ENCODE results near the gene GARIN5A. TPM values are rescaled to one million over a fixed set of nuclear protein-coding genes. Genes with fewer than 3 reads are reported as not detected.

Gene GARIN5A
- total RNA-seq, 1 experiment from 2014 or later = 8.2 TPM

DNA sequence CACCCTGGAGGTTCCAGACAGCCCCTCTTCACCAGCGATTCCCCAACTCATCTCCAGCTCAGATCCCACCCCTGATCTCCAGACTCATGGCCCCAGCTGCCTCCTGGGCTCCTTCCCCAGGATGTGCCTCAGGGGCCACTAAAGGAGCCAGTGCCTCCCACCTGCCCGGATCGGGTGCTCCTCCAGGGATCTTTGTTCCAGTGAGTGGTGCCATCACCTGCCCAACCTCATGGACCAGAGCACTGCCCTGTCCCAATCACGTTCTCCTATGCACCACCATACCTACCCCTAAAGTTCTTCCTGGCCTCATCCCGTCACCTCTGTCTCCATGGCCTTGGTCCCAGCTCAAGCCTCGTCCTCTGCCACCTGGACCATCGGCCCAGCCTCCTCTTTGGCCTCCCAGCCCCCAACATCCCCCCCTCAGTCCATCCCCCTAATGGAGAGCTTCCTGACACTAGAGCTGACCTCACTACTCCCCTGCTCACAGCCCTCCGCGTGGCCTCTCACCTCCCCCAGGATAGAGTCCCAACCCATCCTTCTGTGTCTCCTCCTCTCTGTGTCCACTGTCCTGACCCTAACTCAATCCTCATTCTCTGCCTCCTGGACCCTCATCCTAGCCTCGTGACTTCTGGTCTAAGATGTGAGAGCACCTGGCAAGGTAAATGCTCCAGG lies 8.8 kb upstream of the GARIN5A start:
- no peak for ATAC-seq
- TF ChIP-seq KAT7 (CRISPR knock-in tag; IDR thresholded peaks at IDR 0.05; ENCODE audit: borderline replicate concordance) (no peak), PRRX2 (CRISPR knock-in tag; IDR thresholded peaks at IDR 0.05) (no peak), ZNF671 (CRISPR knock-in tag; IDR thresholded peaks at IDR 0.05) (no peak), ESRRA (CRISPR knock-in tag; IDR thresholded peaks at IDR 0.05; ENCODE audit: borderline replicate concordance) (no peak), FOXP1 (CRISPR knock-in tag; IDR thresholded peaks at IDR 0.05; ENCODE audit: borderline replicate concordance) (no peak), ZNF416 (CRISPR knock-in tag; IDR thresholded peaks at IDR 0.05) (no peak), ELF4 (CRISPR knock-in tag; IDR thresholded peaks at IDR 0.05; ENCODE audit: low read depth) (no peak), SP1 (CRISPR knock-in tag; conservative IDR thresholded peaks at IDR 0.05) (no peak), ZNF232 (CRISPR knock-in tag; IDR thresholded peaks at IDR 0.05) (no peak), TEAD1 (CRISPR knock-in tag; IDR thresholded peaks at IDR 0.05) (no peak)
- TF ChIP-seq, protein P1, sequence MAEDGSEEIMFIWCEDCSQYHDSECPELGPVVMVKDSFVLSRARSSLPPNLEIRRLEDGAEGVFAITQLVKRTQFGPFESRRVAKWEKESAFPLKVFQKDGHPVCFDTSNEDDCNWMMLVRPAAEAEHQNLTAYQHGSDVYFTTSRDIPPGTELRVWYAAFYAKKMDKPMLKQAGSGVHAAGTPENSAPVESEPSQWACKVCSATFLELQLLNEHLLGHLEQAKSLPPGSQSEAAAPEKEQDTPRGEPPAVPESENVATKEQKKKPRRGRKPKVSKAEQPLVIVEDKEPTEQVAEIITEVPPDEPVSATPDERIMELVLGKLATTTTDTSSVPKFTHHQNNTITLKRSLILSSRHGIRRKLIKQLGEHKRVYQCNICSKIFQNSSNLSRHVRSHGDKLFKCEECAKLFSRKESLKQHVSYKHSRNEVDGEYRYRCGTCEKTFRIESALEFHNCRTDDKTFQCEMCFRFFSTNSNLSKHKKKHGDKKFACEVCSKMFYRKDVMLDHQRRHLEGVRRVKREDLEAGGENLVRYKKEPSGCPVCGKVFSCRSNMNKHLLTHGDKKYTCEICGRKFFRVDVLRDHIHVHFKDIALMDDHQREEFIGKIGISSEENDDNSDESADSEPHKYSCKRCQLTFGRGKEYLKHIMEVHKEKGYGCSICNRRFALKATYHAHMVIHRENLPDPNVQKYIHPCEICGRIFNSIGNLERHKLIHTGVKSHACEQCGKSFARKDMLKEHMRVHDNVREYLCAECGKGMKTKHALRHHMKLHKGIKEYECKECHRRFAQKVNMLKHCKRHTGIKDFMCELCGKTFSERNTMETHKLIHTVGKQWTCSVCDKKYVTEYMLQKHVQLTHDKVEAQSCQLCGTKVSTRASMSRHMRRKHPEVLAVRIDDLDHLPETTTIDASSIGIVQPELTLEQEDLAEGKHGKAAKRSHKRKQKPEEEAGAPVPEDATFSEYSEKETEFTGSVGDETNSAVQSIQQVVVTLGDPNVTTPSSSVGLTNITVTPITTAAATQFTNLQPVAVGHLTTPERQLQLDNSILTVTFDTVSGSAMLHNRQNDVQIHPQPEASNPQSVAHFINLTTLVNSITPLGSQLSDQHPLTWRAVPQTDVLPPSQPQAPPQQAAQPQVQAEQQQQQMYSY (CRISPR knock-in tag; IDR thresholded peaks at IDR 0.05) = no peak
- H3K27me3 Mint-ChIP-seq (ENCODE audit: low read depth) = peaks cover 56% of the 10 kb centered on the region
- POLR2A ChIA-PET = no interaction called here
- peaks cover 24% of the 10 kb centered on the region for H3K9me3 Mint-ChIP-seq
- CTCF ChIA-PET = interaction anchor here (1.1 to 1.6 kb wide), 2 partner anchors 15 to 25 kb away, joined by 3 to 4 read pairs; no protein-coding TSS in a partner anchor
- H3K27ac Mint-ChIP-seq = no peak overlapping the region
- H3K4me1 Mint-ChIP-seq = peaks cover 21% of the 10 kb centered on the region
- no peak overlapping the region for H3K4me3 Mint-ChIP-seq
- peaks cover 37% of the 10 kb centered on the region for H3K36me3 Mint-ChIP-seq
- no peak for DNase-seq (ENCODE audit: low spot score)

DNA sequence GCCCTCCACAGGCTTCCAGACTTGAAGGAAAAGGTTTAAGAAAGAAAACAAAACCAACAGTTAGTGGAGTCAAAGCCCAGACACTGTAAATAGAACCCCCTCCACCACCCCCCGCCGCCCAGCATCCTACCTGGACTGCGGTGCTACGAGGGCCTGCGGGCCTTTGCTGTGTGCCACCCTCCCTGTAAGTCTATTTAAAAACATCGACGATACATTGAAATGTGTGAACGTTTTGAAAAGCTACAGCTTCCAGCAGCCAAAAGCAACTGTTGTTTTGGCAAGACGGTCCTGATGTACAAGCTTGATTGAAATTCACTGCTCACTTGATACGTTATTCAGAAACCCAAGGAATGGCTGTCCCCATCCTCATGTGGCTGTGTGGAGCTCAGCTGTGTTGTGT lies 6.3 kb upstream of the GARIN5A start:
- ATAC-seq = no peak
- DNase-seq (ENCODE audit: low spot score) = no peak
- TF ChIP-seq NFYB (CRISPR knock-in tag; conservative IDR thresholded peaks at IDR 0.05; ENCODE audit: low read depth) = no peak
- Mint-ChIP-seq H3K27ac (no peak overlapping the region), H3K36me3 (peaks cover 48% of the 10 kb centered on the region), H3K4me1 (peaks cover 7% of the 10 kb centered on the region), H3K4me3 (no peak overlapping the region), H3K9me3 (peaks cover 23% of the 10 kb centered on the region), H3K27me3 (ENCODE audit: low read depth) (peaks cover 31% of the 10 kb centered on the region)
- CTCF ChIA-PET = interaction anchor here (0.9 kb wide), 1 partner anchor 55 kb away, joined by 4 read pairs; no protein-coding TSS in a partner anchor
- POLR2A ChIA-PET = no interaction called here

DNA sequence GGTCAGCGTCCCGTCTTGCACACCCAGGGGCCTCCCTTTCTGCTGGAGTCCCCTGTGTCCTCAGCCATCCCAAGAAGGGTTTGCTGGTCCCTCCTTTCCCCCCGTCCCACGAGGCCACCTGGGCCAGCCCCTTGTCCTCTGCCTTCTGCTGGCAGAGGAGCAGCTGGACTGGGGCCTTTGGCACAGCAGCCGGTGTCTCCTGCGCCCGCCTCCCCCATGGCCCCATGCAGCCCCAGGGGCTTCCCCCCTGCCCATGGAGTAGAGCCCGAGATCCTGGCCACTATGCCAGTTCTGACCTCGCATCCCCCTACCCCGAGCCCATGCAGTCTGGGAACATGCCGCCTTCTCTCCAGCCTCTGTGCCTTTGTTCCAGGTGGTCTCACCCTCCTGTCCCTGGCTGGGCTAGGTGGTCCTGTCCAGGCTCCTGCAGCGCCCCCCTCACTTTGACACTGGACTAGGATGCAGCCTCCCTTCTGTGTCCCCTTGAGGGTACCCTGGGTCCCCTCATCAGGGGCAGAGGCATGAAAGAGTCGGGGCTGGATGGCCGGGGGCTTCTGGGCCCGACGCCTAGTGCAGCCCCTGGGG lies 5.7 kb upstream of the GARIN5A start:
- TF ChIP-seq CREB1 (CRISPR knock-in tag; IDR thresholded peaks at IDR 0.05) (no peak), ZNF317 (CRISPR knock-in tag; IDR thresholded peaks at IDR 0.05; ENCODE audit: borderline replicate concordance, low read depth) (no peak), RELA (CRISPR knock-in tag; IDR thresholded peaks at IDR 0.05; ENCODE audit: borderline replicate concordance) (no peak), TP53 (CRISPR knock-in tag; IDR thresholded peaks at IDR 0.05) (no peak), ELF4 (CRISPR knock-in tag; IDR thresholded peaks at IDR 0.05; ENCODE audit: low read depth) (no peak), TCF7 (CRISPR knock-in tag; IDR thresholded peaks at IDR 0.05; ENCODE audit: low read depth) (no peak), OVOL2 (CRISPR knock-in tag; IDR thresholded peaks at IDR 0.05; ENCODE audit: borderline replicate concordance) (no peak), ZNF423 (CRISPR knock-in tag; IDR thresholded peaks at IDR 0.05) (no peak), JAZF1 (CRISPR knock-in tag; IDR thresholded peaks at IDR 0.05) (no peak), SMAD4 (CRISPR knock-in tag; IDR thresholded peaks at IDR 0.05) (no peak), PRRX2 (CRISPR knock-in tag; IDR thresholded peaks at IDR 0.05) (no peak), FOXK1 (CRISPR knock-in tag; IDR thresholded peaks at IDR 0.05) (no peak), ZBTB21 (CRISPR knock-in tag; IDR thresholded peaks at IDR 0.05; ENCODE audit: borderline replicate concordance) (no peak)
- TF ChIP-seq, protein P2, sequence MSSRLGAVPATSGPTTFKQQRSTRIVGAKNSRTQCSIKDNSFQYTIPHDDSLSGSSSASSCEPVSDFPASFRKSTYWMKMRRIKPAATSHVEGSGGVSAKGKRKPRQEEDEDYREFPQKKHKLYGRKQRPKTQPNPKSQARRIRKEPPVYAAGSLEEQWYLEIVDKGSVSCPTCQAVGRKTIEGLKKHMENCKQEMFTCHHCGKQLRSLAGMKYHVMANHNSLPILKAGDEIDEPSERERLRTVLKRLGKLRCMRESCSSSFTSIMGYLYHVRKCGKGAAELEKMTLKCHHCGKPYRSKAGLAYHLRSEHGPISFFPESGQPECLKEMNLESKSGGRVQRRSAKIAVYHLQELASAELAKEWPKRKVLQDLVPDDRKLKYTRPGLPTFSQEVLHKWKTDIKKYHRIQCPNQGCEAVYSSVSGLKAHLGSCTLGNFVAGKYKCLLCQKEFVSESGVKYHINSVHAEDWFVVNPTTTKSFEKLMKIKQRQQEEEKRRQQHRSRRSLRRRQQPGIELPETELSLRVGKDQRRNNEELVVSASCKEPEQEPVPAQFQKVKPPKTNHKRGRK (CRISPR knock-in tag; IDR thresholded peaks at IDR 0.05; ENCODE audit: borderline replicate concordance) = no peak
- Mint-ChIP-seq H3K36me3 (peaks cover 53% of the 10 kb centered on the region), H3K4me3 (no peak overlapping the region), H3K27me3 (ENCODE audit: low read depth) (peaks cover 25% of the 10 kb centered on the region), H3K27ac (no peak overlapping the region), H3K4me1 (peaks cover 10% of the 10 kb centered on the region), H3K9me3 (peaks cover 28% of the 10 kb centered on the region)
- no peak for ATAC-seq
- POLR2A ChIA-PET = no interaction called here
- CTCF ChIA-PET = no interaction called here
- DNase-seq (ENCODE audit: low spot score) = no peak

All from WTC11 (cell line).